ENCODE data around the gene DPP6. TPM values are rescaled to one million over a fixed set of nuclear protein-coding genes. Genes with fewer than 3 reads are reported as not detected.

Gene DPP6
- total RNA-seq, 1 donor from 2014 or later = not detected

DNA sequence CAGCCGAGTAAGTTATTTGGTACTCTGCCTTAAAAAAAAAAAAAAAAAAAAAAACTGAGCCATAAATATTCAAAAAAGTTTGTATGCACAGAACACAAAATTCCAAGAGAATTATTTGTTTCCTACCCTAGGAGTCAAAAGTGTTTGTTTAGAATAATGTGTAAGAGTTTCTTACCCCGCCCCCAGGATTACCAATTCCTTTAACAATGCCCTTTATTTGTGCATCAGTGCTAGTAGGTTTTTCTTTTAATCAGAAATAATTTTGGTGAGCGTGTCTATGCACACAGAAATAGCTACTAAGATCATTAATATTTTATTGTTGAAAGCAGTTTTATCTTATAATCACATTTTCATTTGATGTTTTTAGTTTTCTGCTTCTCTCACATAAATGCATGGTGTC is 374.6 kb downstream of the DPP6 start:
- Histone ChIP-seq H3K27ac (no peak overlapping the region), H3K4me3 (no peak overlapping the region), H3K36me3 (no peaks in the 10 kb centered on the region), H3K4me1 (no peaks in the 10 kb centered on the region), H3K27me3 (no peaks in the 10 kb centered on the region), H3K9me3 (no peaks in the 10 kb centered on the region)
- no peak for DNase-seq (ENCODE audit: low spot score in 2 of 2)
- intact Hi-C loops (cut with DNase I) = no loop called here
- no peak for TF ChIP-seq CTCF (IDR thresholded peaks at IDR 0.05)

- intact Hi-C loops (cut with DNase I) = no loop called here
- Histone ChIP-seq H3K27ac (no peak overlapping the region), H3K36me3 (no peaks in the 10 kb centered on the region), H3K9me3 (no peaks in the 10 kb centered on the region), H3K27me3 (no peaks in the 10 kb centered on the region), H3K4me1 (no peaks in the 10 kb centered on the region), H3K4me3 (no peak overlapping the region)
- DNase-seq (ENCODE audit: low spot score in 2 of 2) = no peak
- TF ChIP-seq CTCF (IDR thresholded peaks at IDR 0.05) = no peak
These were observed 375.3 kb downstream of the DPP6 start for GRCh38 chr7:154427533-154427932.

DNA sequence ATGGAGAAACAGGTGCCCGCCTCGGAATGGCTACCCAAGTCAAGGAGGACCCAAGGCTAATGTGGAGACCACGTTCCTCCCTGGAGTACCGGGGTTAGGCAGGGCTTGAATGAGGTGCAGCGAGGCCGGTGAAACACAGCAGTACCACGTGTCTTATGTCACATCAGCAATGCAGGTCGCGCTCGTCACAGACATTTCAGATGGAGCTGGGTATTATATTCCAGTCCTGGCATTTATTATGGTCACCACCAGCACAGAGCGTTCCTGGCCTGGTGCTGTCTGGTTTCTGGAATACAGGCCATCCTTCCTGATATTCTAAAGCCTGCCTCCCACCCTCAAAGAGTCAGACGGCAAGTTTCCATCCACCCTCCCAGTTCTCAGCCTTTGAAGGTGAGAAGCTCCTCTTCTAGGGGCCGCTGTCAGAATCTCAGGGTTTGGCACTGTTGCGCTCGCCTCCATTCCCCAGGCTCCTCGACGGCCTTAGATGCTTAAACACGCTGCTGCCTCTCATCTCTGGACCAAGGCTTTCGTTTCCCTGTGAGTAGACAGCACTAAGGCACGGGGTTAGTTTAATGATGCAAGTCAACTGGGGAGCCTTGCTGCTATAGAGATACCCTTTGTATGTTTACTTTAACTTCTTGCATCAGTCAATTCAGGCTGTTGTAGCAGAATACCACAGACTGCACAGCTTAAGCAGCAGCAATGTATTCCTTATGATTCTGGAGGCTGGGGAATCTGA is 377.6 kb downstream of the DPP6 start:
- DNase-seq (ENCODE audit: low spot score in 2 of 2) = no peak
- TF ChIP-seq CTCF (IDR thresholded peaks at IDR 0.05) = no peak
- Histone ChIP-seq H3K36me3 (no peaks in the 10 kb centered on the region), H3K27ac (no peak overlapping the region), H3K4me1 (no peaks in the 10 kb centered on the region), H3K27me3 (no peaks in the 10 kb centered on the region), H3K9me3 (no peaks in the 10 kb centered on the region), H3K4me3 (no peak overlapping the region)
- intact Hi-C loops (cut with DNase I) = no loop called here

GRCh38 chr7:154430640-154431039 is 378.4 kb downstream of the DPP6 start:
- TF ChIP-seq CTCF (IDR thresholded peaks at IDR 0.05) = no peak
- intact Hi-C loops (cut with DNase I) = no loop called here
- Histone ChIP-seq H3K4me3 (no peak overlapping the region), H3K9me3 (no peaks in the 10 kb centered on the region), H3K27ac (no peak overlapping the region), H3K36me3 (no peaks in the 10 kb centered on the region), H3K27me3 (no peaks in the 10 kb centered on the region), H3K4me1 (no peaks in the 10 kb centered on the region)
- no peak for DNase-seq (ENCODE audit: low spot score in 2 of 2)

DNA sequence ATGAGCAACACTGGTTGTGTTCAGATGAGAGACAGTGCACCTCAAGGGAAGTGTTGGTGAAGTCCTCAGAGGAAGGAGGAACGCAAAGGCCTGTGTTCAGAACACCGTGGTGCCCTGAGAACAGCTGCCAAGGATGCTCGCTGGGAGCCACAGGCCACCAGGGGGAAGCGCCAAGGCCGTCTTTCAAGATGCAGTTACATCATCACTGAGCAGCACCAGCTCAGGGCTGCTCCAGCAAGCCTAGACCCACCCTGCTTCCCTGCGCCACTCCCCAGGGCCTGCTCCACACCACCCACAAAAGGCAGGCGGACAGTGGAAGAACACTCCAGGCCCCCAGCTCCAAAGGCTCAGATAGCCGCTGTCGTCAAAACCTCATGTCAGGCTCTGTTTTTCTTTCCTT is 378.8 kb downstream of the DPP6 start:
- Histone ChIP-seq H3K36me3 (no peaks in the 10 kb centered on the region), H3K27ac (no peak overlapping the region), H3K9me3 (no peaks in the 10 kb centered on the region), H3K4me3 (no peak overlapping the region), H3K4me1 (no peaks in the 10 kb centered on the region), H3K27me3 (no peaks in the 10 kb centered on the region)
- DNase-seq (ENCODE audit: low spot score in 2 of 2) = no peak
- no peak for TF ChIP-seq CTCF (IDR thresholded peaks at IDR 0.05)
- intact Hi-C loops (cut with DNase I) = no loop called here
